Measurements from ENCODE around the gene ATP8A1. TPM values are rescaled to one million over a fixed set of nuclear protein-coding genes. Genes with fewer than 3 reads are reported as not detected.

ATP8A1 gene
- polyA plus RNA-seq, 1 donor from 2014 or later, result 45.8 TPM

GRCh38 chr4:42371305-42372252 lies 285.3 kb downstream of the ATP8A1 start:
- TF ChIP-seq POLR2AphosphoS5 (IDR thresholded peaks at IDR 0.05), result no peak
- TF ChIP-seq TAF1 (IDR thresholded peaks at IDR 0.05; ENCODE audit: low read depth), result no peak
- peak; percentile 76 for TF ChIP-seq CTCF (IDR thresholded peaks at IDR 0.05; ENCODE audit: poor library complexity, severe bottlenecking)
- TF ChIP-seq EP300 (conservative IDR thresholded peaks at IDR 0.05; ENCODE audit: poor library complexity, severe bottlenecking), result no peak
- TF ChIP-seq RAD21 (conservative IDR thresholded peaks at IDR 0.05), result peak; percentile 78
- TF ChIP-seq MXI1 (conservative IDR thresholded peaks at IDR 0.05; ENCODE audit: poor library complexity, severe bottlenecking), result no peak
- no peak for TF ChIP-seq REST (IDR thresholded peaks at IDR 0.05; ENCODE audit: borderline replicate concordance)
- TF ChIP-seq EZH2 (IDR thresholded peaks at IDR 0.05; ENCODE audit: borderline replicate concordance, insufficient read depth, low read length, poor library complexity, severe bottlenecking), result no peak
- peak; percentile 82 for TF ChIP-seq SMC3 (conservative IDR thresholded peaks at IDR 0.05; ENCODE audit: poor library complexity)
- Histone ChIP-seq H3K79me2 (replicated peaks; ENCODE audit: insufficient read depth, low read length) (no peaks in the 10 kb centered on the region), H3K4me2 (ENCODE audit: low read length) (no peak overlapping the region), H3K9me3 (ENCODE audit: low read length) (no peaks in the 10 kb centered on the region), H3K27ac (ENCODE audit: low read length) (no peak overlapping the region), H2AFZ (ENCODE audit: low read depth, low read length) (no peak overlapping the region), H4K20me1 (ENCODE audit: insufficient read depth) (no peaks in the 10 kb centered on the region), H3K9me2 (ENCODE audit: insufficient read depth, low read length) (no peaks in the 10 kb centered on the region), H3F3A (ENCODE audit: insufficient read depth, low read length, poor library complexity, severe bottlenecking) (no peaks in the 10 kb centered on the region), H3K27me3 (ENCODE audit: insufficient read depth, low read depth, low read length) (no peaks in the 10 kb centered on the region), H3K36me3 (ENCODE audit: insufficient read depth, low read length) (no peaks in the 10 kb centered on the region), H3K4me3 (ENCODE audit: low read length) (no peak overlapping the region), H3K9ac (ENCODE audit: low read length) (no peak overlapping the region)

DNA sequence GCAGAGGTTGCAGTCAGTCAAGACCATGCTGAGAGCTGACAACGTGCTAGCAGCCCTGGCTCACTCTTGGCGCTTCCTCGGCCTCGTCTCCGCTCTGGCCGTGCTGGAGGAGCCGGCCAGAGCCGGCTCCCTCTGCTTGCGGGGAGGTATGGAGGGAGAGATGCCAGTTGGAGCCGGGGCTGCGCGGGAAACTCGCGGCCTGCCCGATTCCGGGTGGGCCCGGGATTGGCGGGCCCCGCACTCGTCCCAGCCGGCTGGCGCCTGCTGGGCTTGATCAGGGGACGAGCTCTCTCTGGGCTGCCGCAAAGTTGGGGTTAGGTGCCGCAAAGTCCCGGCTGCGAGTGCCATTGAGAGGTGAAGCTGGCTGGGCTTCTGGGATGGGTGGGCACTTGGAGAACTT lies 287.4 kb downstream of the ATP8A1 start:
- Histone ChIP-seq H3F3A (ENCODE audit: insufficient read depth, low read length, poor library complexity, severe bottlenecking) (no peaks in the 10 kb centered on the region), H3K36me3 (ENCODE audit: insufficient read depth, low read length) (no peaks in the 10 kb centered on the region), H2AFZ (ENCODE audit: low read depth, low read length) (no peak overlapping the region), H3K4me2 (ENCODE audit: low read length) (no peak overlapping the region), H3K9me3 (ENCODE audit: low read length) (no peaks in the 10 kb centered on the region), H3K27ac (ENCODE audit: low read length) (no peak overlapping the region), H3K9ac (ENCODE audit: low read length) (no peak overlapping the region), H4K20me1 (ENCODE audit: insufficient read depth) (no peaks in the 10 kb centered on the region), H3K27me3 (ENCODE audit: insufficient read depth, low read depth, low read length) (no peaks in the 10 kb centered on the region), H3K4me3 (ENCODE audit: low read length) (no peak overlapping the region), H3K79me2 (replicated peaks; ENCODE audit: insufficient read depth, low read length) (no peaks in the 10 kb centered on the region), H3K9me2 (ENCODE audit: insufficient read depth, low read length) (no peaks in the 10 kb centered on the region)
- TF ChIP-seq TAF1 (IDR thresholded peaks at IDR 0.05; ENCODE audit: low read depth) (no peak), POLR2AphosphoS5 (IDR thresholded peaks at IDR 0.05) (no peak), SMC3 (conservative IDR thresholded peaks at IDR 0.05; ENCODE audit: poor library complexity) (no peak), CTCF (IDR thresholded peaks at IDR 0.05; ENCODE audit: poor library complexity, severe bottlenecking) (no peak), RAD21 (conservative IDR thresholded peaks at IDR 0.05) (no peak), MXI1 (conservative IDR thresholded peaks at IDR 0.05; ENCODE audit: poor library complexity, severe bottlenecking) (no peak), EP300 (conservative IDR thresholded peaks at IDR 0.05; ENCODE audit: poor library complexity, severe bottlenecking) (no peak), EZH2 (IDR thresholded peaks at IDR 0.05; ENCODE audit: borderline replicate concordance, insufficient read depth, low read length, poor library complexity, severe bottlenecking) (no peak), REST (IDR thresholded peaks at IDR 0.05; ENCODE audit: borderline replicate concordance) (no peak)
